ENCODE measurements around the gene LRRC47.

Gene LRRC47

GRCh38 chr1:3773572-3774275, 22.6 kb downstream of the LRRC47 start:
- in situ Hi-C loops (cut with MboI; ENCODE audit: low sequenced_read_pairs): no loop called here

GRCh38 chr1:3772715-3773571, 23.4 kb downstream of the LRRC47 start, which contains the start of gene SMIM1:
SMIM1 (plus strand) TSS chr1:3772749; CDS start chr1:3775374, 2,625 bp downstream.
- in situ Hi-C loops (cut with MboI; ENCODE audit: low sequenced_read_pairs): no loop called here

DNA sequence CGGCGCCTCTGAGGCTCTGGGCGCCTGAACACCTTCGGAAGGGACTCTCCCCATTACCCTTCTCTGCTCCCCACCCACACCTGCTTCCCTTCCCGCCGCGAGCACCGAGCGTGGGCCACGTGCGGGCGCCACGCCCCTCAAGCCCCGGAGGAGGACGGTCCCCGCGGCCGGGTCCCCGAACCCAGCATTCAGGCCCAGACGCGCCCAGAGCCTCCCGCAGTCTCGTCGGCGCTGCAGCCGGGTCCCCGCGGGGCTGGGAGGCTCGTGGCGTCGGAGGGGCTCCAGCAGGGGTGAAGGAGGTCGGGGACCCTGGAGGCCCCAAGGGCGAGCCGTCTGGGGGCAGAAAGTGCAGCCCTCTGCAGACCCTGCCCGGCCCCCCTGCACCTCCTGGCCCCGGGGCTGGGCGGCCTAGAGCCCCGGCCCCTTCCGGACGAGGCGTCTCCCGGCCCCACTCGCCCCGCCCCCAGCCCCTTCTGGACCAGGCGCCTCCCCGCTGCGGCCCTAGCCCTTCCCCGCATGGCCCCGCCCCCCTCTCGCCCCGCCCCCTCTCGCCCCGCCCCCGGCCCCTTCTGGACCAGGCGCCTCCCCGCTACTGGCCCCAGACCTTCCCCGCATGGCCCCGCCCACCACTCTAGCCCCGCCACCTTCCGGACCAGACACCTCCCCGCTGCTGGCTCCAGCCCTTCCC, 24.1 kb downstream of the LRRC47 start:
- in situ Hi-C loops (cut with MboI; ENCODE audit: low sequenced_read_pairs): no loop called here

DNA sequence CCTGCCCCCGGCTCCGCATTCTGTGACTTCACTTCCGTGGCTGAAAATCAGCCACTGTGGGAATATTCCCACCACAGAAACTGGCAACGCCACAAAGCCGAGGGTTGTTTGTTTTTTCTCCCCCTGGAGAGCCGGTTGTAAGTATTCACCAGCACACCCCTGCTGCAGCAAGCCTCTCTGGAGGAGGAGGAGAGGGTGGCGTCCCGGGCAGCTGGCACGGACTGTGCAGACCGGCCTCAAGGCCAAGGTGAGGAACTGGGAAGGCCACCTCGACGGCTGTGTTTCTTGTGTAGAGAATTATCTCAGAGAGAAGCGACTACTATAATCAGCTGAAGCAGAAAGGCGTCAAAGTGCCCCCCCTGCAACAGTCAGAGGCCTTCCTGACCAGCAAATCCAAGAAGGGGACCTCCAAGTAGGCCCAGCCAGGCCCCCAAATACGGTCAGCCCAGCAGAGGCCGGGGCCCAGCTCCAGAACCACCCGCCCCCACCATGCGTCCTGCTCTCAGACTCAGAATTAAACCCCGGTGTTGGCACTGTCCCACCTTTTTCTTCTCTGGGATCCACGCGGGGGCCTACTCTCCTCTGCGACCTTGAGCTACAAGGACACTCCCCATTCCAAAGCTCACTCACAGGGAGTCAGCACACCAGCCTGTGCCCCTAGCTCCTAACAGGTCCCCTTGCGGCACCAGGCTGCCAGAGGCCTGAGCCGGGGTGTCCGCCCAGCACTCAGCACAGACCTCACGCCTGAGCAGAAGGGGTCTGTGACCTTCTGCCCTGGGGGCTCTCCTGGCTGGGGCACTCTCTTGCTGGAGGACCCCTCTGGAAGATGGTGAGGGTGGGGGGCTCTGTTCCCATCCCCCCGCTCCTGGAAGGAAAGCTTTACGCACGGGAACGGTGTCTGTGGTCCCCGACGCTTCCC, 24.9 kb downstream of the LRRC47 start:
- in situ Hi-C loops (cut with MboI; ENCODE audit: low sequenced_read_pairs): no loop called here

- in situ Hi-C loops (cut with MboI; ENCODE audit: low sequenced_read_pairs): no loop called here
These were observed 26.1 kb downstream of the LRRC47 start for GRCh38 chr1:3770047-3770765.

DNA sequence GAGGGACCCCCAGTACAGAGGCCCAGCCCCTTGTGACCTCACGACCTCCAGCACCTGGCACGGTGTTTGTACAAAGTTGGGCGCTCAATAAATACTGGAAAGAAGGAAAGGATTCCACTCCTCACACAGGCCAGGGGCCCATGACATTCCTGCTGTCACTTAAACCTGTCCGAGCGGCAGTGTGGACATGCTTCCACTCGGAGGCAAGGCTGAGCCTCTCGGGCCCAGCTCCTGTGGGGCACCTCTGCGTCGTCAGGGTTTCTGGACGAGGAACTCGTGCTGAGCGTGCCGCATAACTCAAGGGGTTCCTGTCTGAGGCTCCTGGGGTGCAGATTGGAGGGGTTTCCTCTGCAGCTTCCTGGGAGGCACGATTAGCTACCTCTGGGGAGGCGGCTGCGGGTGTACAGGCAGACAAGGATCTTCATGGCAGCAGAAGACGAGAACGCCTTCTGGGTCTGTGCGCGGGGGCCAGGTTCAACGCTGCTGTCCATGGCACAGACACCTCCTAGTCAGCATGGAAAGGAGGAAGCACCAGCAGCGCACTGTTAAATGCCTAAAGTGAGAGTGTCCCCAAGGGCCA, 27.4 kb downstream of the LRRC47 start:
- in situ Hi-C loops (cut with MboI; ENCODE audit: low sequenced_read_pairs): no loop called here

DNA sequence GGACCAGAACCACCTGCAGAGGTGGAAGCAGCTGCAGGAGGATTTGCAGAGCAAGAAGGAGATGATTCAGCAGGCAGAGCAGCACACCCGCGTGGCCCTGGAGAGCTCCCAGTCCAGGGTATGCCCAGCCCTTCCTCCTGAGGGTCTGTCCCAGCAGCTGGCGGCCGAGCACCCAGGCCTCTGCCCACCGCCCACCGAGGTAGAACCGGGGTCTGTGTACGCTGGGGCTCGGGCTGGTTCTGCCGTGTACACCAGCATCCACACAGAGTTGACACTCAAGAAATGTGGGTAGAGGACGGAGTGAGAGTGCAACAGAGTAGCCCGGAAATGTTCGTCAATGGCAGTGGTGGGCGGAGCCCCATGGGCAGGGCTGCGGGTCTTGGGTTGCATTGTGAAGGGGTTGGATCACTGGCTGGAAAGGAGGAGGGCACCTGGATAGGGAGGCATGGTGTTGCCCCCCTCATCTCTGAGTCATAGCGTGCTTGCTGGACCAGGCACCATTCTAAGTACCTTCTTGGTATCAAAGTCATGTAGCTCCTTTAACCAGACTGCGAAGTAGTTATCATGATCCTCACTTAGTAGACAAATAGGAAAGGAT, 28.9 kb downstream of the LRRC47 start:
- in situ Hi-C loops (cut with MboI; ENCODE audit: low sequenced_read_pairs): no loop called here

- in situ Hi-C loops (cut with MboI; ENCODE audit: low sequenced_read_pairs): no loop called here
These were observed 32.8 kb downstream of the LRRC47 start for GRCh38 chr1:3763351-3764125.

DNA sequence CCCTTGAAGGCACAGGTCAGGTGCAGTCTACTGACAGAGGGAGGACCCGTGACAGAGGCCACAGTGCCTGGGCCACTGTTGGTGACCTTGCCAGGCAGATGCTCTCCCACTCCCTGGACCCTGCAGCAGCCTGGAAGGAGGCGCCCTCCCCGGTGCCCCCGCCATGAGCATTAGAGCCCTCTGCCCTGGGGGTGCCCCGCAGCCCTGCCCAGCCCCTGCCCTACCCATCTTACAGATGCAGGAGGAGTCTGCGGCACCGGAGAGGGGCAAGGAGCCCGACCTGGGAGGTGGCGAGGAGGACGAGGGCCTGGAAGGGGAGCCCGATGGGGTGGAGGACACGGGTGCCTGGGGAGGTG, 33.4 kb downstream of the LRRC47 start:
- in situ Hi-C loops (cut with MboI; ENCODE audit: low sequenced_read_pairs): no loop called here

DNA sequence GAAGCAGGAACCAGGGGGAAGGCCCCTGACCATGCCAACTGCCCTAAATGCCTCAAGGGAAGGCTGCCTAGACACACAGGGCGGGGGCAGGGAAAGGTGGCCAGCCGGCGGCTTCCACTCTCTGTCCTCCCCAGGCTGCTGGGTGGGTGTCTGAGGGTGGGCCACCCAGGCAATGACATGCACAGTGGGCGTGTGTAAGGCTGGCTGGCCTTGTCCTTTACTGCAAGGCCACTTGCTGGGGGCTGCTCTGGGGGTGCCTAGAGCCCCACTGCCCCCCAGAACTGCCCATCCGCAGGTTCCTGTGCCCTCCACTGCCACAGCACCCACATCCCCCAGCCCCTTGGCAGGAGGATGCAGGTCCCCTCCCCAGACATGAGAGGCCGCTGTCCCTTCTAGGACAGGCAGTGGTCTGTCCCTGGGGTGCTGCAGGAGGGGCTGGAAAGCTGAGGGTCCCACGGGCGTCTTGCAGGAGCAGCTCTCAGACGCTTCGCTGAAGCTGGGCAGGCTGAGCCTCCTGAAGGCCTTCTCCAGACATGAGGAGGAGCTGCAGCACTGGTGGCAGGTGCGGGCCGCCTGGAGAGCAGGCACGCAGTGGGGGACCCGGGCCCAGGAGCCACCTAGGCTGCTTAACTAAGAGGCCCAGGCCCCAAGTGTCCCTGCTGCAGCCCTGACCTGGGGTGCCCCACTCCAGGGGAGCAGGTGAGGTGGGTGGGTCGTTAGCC, 34.0 kb downstream of the LRRC47 start:
- in situ Hi-C loops (cut with MboI; ENCODE audit: low sequenced_read_pairs): no loop called here

DNA sequence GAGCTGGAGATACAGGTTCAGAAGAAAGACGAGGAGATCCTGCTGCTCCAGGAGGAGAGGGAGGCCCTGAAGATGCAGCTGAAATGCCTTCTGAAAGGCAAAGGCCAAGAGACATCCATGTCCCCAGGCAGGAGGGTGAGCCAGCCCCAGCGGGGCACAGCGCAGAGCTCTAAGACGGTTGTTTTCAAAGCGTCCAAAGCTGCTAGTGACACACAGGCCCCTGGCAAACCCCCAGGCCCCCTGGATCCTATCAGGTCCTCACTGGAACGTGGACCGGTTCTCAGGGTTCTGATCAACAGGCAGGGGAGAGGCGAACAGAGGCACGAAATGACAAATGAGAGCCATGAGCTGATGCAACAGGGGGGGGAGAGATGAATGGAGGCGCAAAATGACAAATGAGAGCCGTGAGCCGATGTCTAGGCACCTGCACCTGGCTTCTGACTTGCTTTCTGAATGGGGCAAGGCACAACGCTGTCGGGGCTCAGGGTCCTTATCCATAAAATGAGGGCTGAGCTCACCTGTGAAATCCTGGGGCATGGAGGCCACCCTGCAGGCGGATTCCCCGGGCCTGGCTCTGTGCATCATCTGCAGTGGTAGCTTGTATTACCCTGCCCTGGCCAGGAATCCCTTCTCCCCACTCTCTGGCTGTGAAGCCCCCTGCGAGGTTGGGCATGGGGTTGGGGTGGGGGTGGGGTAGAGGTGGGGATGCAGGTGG, 34.8 kb downstream of the LRRC47 start:
- in situ Hi-C loops (cut with MboI; ENCODE audit: low sequenced_read_pairs): no loop called here

DNA sequence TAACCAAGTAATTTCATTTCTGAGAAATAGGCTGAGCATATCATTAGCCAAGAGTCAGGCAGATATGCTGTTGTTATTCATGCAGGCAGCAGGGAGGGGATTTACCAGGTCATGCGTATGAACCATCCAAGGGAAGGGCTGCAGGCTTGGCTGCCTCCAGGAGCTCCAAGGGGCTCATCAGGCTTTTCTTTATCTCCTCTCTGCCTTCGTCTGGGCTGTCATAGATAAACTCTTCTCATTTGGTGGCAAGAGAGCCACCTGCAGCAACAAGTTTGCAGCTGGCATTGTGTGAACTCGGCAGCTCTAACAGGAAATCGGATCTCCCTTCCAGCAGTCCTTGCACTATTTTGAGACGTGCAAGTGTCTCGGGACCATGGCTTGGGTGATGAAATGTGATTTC, 36.5 kb downstream of the LRRC47 start:
- in situ Hi-C loops (cut with MboI; ENCODE audit: low sequenced_read_pairs): no loop called here

DNA sequence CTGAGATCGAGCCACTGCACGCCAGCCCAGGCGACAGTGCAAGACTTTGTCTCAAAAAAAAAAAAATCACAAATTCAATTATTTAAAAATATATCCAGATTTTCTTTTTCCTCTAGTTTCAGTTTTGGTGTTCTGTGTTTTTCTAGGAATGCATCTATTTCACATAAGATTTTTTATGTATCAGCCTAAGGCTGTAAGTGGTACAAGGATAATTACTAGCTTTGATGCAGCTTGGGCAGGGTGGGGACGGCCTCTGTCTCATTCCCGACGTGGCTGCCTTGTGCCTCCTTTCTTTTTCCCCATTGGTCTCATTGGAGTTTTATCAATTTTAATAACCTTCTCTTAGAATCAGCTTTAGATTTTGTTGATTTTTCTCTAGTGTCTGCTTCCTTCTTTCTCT, 37.1 kb downstream of the LRRC47 start:
- in situ Hi-C loops (cut with MboI; ENCODE audit: low sequenced_read_pairs): no loop called here

- in situ Hi-C loops (cut with MboI; ENCODE audit: low sequenced_read_pairs): no loop called here
These were observed 39.9 kb downstream of the LRRC47 start for GRCh38 chr1:3756394-3756793.

GRCh38 chr1:3753656-3754454, 42.4 kb downstream of the LRRC47 start:
- in situ Hi-C loops (cut with MboI; ENCODE audit: low sequenced_read_pairs): no loop called here

GRCh38 chr1:3752400-3752945, 43.8 kb downstream of the LRRC47 start, which contains the start of gene CCDC27:
CCDC27 (plus strand) TSS chr1:3752450; CDS start chr1:3752482, 32 bp downstream.
- in situ Hi-C loops (cut with MboI; ENCODE audit: low sequenced_read_pairs): no loop called here

All from HL-60/S4 (cell line).